Measurements from ENCODE around the gene HES2. TPM values are rescaled to one million over a fixed set of nuclear protein-coding genes. Genes with fewer than 3 reads are reported as not detected.

The HES2 gene
- total and polyA plus RNA-seq, 2 of the 4 experiments (the other 2 are of a cell fraction) = not detected

DNA sequence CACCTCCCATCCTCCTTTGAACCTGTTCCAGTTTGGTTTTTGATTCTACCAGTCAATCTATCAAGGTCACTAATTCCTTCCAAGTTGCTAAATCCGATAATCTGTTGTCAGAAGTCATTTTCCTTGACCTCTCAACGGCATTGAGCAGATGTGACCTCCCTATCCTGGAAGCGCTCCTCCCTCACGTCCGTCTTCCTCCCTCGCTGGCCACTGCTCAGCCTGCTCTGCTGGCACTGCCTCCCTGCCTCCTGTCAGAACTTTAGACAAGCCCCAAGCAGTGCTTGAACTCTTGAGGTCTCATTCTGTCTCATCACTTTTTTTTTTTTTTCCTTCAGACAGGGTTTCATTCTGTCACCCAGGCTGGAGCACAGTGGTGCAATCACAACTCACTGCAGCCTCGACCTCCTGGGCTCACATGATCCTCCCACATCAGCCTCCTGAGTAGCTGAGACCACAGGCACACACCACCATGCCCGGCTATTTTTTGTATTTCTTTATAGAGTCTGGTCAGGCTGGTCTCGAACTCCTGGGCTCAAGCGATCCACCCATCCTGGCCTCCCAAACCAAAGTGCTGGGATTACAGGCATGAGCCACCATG, 21.8 kb downstream of the HES2 start:
- TF ChIP-seq RFX5 (IDR thresholded peaks at IDR 0.05; ENCODE audit: low read depth, low read length) = no peak
- TF ChIP-seq, protein P1, sequence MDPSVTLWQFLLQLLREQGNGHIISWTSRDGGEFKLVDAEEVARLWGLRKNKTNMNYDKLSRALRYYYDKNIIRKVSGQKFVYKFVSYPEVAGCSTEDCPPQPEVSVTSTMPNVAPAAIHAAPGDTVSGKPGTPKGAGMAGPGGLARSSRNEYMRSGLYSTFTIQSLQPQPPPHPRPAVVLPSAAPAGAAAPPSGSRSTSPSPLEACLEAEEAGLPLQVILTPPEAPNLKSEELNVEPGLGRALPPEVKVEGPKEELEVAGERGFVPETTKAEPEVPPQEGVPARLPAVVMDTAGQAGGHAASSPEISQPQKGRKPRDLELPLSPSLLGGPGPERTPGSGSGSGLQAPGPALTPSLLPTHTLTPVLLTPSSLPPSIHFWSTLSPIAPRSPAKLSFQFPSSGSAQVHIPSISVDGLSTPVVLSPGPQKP (IDR thresholded peaks at IDR 0.05; ENCODE audit: borderline replicate concordance, low read depth, low read length) = no peak
- no peak for TF ChIP-seq CEBPB (IDR thresholded peaks at IDR 0.05; ENCODE audit: low read depth, low read length)
- no peak for TF ChIP-seq RCOR1 (IDR thresholded peaks at IDR 0.05; ENCODE audit: insufficient replicate concordance, low read length)
- TF ChIP-seq POLR2A (IDR thresholded peaks at IDR 0.05; ENCODE audit: low read depth, low read length) = no peak
- no peak for TF ChIP-seq MAZ (IDR thresholded peaks at IDR 0.05; ENCODE audit: borderline replicate concordance, low read depth, low read length)
- TF ChIP-seq NFE2L2 (IDR thresholded peaks at IDR 0.05; ENCODE audit: low read depth, low read length) = no peak
- no peak for TF ChIP-seq MAFK (IDR thresholded peaks at IDR 0.05; ENCODE audit: low read depth, low read length)
- TF ChIP-seq BHLHE40 (IDR thresholded peaks at IDR 0.05; ENCODE audit: low read depth, low read length) = no peak
- TF ChIP-seq SMC3 (IDR thresholded peaks at IDR 0.05; ENCODE audit: low read depth, low read length) = no peak
- TF ChIP-seq, protein P2, sequence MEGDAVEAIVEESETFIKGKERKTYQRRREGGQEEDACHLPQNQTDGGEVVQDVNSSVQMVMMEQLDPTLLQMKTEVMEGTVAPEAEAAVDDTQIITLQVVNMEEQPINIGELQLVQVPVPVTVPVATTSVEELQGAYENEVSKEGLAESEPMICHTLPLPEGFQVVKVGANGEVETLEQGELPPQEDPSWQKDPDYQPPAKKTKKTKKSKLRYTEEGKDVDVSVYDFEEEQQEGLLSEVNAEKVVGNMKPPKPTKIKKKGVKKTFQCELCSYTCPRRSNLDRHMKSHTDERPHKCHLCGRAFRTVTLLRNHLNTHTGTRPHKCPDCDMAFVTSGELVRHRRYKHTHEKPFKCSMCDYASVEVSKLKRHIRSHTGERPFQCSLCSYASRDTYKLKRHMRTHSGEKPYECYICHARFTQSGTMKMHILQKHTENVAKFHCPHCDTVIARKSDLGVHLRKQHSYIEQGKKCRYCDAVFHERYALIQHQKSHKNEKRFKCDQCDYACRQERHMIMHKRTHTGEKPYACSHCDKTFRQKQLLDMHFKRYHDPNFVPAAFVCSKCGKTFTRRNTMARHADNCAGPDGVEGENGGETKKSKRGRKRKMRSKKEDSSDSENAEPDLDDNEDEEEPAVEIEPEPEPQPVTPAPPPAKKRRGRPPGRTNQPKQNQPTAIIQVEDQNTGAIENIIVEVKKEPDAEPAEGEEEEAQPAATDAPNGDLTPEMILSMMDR (conservative IDR thresholded peaks at IDR 0.05; ENCODE audit: low read depth, low read length) = no peak
- TF ChIP-seq CHD1 (IDR thresholded peaks at IDR 0.05; ENCODE audit: low read depth, low read length) = no peak
- TF ChIP-seq MXI1 (IDR thresholded peaks at IDR 0.05; ENCODE audit: borderline replicate concordance, low read depth, low read length) = no peak
- peaks cover 7% of the 10 kb centered on the region for H3K27me3 ChIP-seq (ENCODE audit: control insufficient read depth, insufficient read depth, low read length)
- in situ Hi-C loops (cut with MboI; ENCODE audit: low sequenced_read_pairs) (no loop called here), dilution Hi-C loops (cut with HindIII; ENCODE audit: low sequenced_read_pairs, unreplicated experiment) (no loop called here), intact Hi-C loops (cut with micrococcal nuclease) (no loop called here)
- H3K9me3 ChIP-seq (ENCODE audit: control insufficient read depth, insufficient read depth, low read length) = no peaks in the 10 kb centered on the region
- H2AK9ac ChIP-seq (replicated peaks; ENCODE audit: low read depth, low read length, poor library complexity) = no peak overlapping the region
- H3K4me1 ChIP-seq (ENCODE audit: control insufficient read depth, insufficient read depth, low read length) = peaks cover 4% of the 10 kb centered on the region; the same call in 1 of the 2 replicates
- H2BK5ac ChIP-seq (ENCODE audit: low read depth, low read length, poor library complexity, severe bottlenecking) = no peak overlapping the region
- H3K4me2 ChIP-seq (ENCODE audit: low read depth, low read length) = no peak overlapping the region
- H2BK120ac ChIP-seq (ENCODE audit: low read depth, low read length) = no peak overlapping the region
- H4K5ac ChIP-seq (ENCODE audit: low read depth, low read length) = no peak overlapping the region
- H4K8ac ChIP-seq (ENCODE audit: low read depth in 2 of 2, low read length in 2 of 2) = no peak overlapping the region
- no peak overlapping the region for H2BK20ac ChIP-seq (ENCODE audit: low read depth, low read length)
- ATAC-seq (ENCODE audit: low read depth) (no peak), DNase-seq (no peak)
- H3K27ac ChIP-seq (ENCODE audit: insufficient read depth, low read length) = no peak overlapping the region
- H3K14ac ChIP-seq (replicated peaks; ENCODE audit: low read depth, low read length) = no peak overlapping the region
- H3K9me1 ChIP-seq (ENCODE audit: insufficient read depth, low read length) = no peaks in the 10 kb centered on the region
- no peak overlapping the region for H3K4me3 ChIP-seq (ENCODE audit: insufficient read depth, low read depth, low read length)
- BruUV-seq (replicated peaks) = no TSS peak
- no peak overlapping the region for H2BK15ac ChIP-seq (ENCODE audit: low read depth, low read length)
- no peak overlapping the region for H3K4ac ChIP-seq (ENCODE audit: low read depth, low read length)
- H3K79me1 ChIP-seq (ENCODE audit: low read depth in 1 of 2, low read length in 2 of 2) = peaks cover 0 to 9% of the 10 kb centered on the region in 2 experiments; a peak in 1 of 4 replicates
- peak overlapping the region; percentile 17 for H2AFZ ChIP-seq (replicated peaks; ENCODE audit: low read length, poor library complexity)
- H3K56ac ChIP-seq (ENCODE audit: extremely low read depth, insufficient read depth, low read length) = no peak overlapping the region
- H3K9ac ChIP-seq (ENCODE audit: low read depth, low read length) = no peak overlapping the region
- H4K20me1 ChIP-seq (ENCODE audit: insufficient read depth, low read length) = no peaks in the 10 kb centered on the region
- H2AK5ac ChIP-seq (ENCODE audit: low read depth, low read length) = no peak overlapping the region
- 27% methylated on average over 4 of the region's 10 CpGs; no CpG with 5 or more reads in 1 of the 2 experiments for WGBS, 2 experiments (ENCODE audit: extremely low coverage in 2 of 2, insufficient read length in 1 of 2)
- H4K91ac ChIP-seq (ENCODE audit: insufficient read depth, low read depth, low read length) = no peak overlapping the region
- ChIA-PET CTCF (no interaction called here), POLR2A (ENCODE audit: unreplicated experiment) (no interaction called here)
- H3K18ac ChIP-seq (ENCODE audit: low read depth, low read length) = no peak overlapping the region
- no peak overlapping the region for H3K23ac ChIP-seq (ENCODE audit: low read depth, low read length)
- H3K36me3 ChIP-seq (ENCODE audit: control insufficient read depth, insufficient read depth, low read length) = no peaks in the 10 kb centered on the region
